Natural killer cell (primary cell): ENCODE results near the gene SORBS2. TPM values are rescaled to one million over a fixed set of nuclear protein-coding genes. Genes with fewer than 3 reads are reported as not detected.

Experiments
- ATAC-seq, 3 donors: fragments of 150-1000 bp in 2 of 3; fragments of 200-7000 bp in 1 of 3; cut with Tn5 transposase; 1 replicate in 1 of 3; 2 replicates in 2 of 3; pipeline ENCODE4 v1.10.0; 2021; ENCODE audit warnings: mild to moderate bottlenecking in 2 of 3, moderate library complexity in 2 of 3
- DNase-seq, 2 donors: peaks; one replicate each; pipeline versions ENCODE4 v3.0.0 to v3.0.0-alpha.2; 2013 to 2021; ENCODE audit warnings: mixed read lengths in 1 of 2
- H3K27ac ChIP-seq: one replicate; pipeline ENCODE4 v1.5.1; 2013; ENCODE audit warnings: mild to moderate bottlenecking, low read length
- H3K27me3 ChIP-seq: one replicate; pipeline ENCODE4 v1.6.1; 2013; ENCODE audit warnings: low read length; ENCODE audit not compliant: control insufficient read depth, insufficient read depth
- H3K36me3 ChIP-seq: one replicate; pipeline ENCODE4 v1.6.1; 2013; ENCODE audit warnings: low read length; ENCODE audit not compliant: control insufficient read depth, insufficient read depth
- H3K4me1 ChIP-seq: one replicate; pipeline ENCODE4 v1.6.1; 2013; ENCODE audit warnings: low read length; ENCODE audit not compliant: control insufficient read depth, insufficient read depth
- H3K4me3 ChIP-seq: one replicate; pipeline ENCODE4 v1.5.1; 2013; ENCODE audit warnings: low read length
- H3K9me3 ChIP-seq: one replicate; pipeline ENCODE4 v1.6.1; 2013; ENCODE audit warnings: low read length; ENCODE audit not compliant: control insufficient read depth, insufficient read depth
- H3K27ac Mint-ChIP-seq, 2 donors: one replicate each; pipeline ENCODE4 v1.8.0; 2022; ENCODE audit warnings: mild to moderate bottlenecking in 2 of 2, mixed read lengths in 2 of 2, moderate library complexity in 1 of 2
- H3K27me3 Mint-ChIP-seq, 2 donors: one replicate each; pipeline ENCODE4 v1.8.0; 2022; ENCODE audit warnings: low read depth in 2 of 2, mixed read lengths in 2 of 2
- H3K36me3 Mint-ChIP-seq: one replicate; pipeline ENCODE4 v1.8.0; 2022; ENCODE audit warnings: mixed read lengths
- H3K4me1 Mint-ChIP-seq, 2 donors: one replicate each; pipeline ENCODE4 v1.8.0; 2022; ENCODE audit warnings: mixed read lengths in 2 of 2
- H3K4me3 Mint-ChIP-seq: one replicate; pipeline ENCODE4 v1.8.0; 2022; ENCODE audit warnings: mild to moderate bottlenecking, moderate library complexity, mixed read lengths
- H3K9me3 Mint-ChIP-seq, 2 donors: one replicate each; pipeline ENCODE4 v1.8.0; 2022; ENCODE audit warnings: mixed read lengths in 2 of 2
- CTCF ChIP-seq: fragments of 200-600 bp; IDR thresholded peaks from one replicate; pipeline ENCODE4 v1.8.0; 2022; ENCODE audit warnings: antibody characterized with exemption
- WGBS: methylation state at CpG from one replicate; pipeline ENCODE4 v1.1.7; 2013; ENCODE audit warnings: missing lambda C conversion rate; ENCODE audit not compliant: insufficient coverage; 5-methylcytosine and 5-hydroxymethylcytosine counted together
- intact Hi-C: fragments of 100-400 bp; cut with micrococcal nuclease; formaldehyde crosslinking; loops from one replicate; pipeline ENCODE4 v1.14.2; 2022
- total RNA-seq, 4 donors: library from RNA; stranded (reverse); fragments of 120-200 nt in 1 of 4; gene quantifications; one replicate each; pipeline versions ENCODE4 v1.2.3 to v1.2.4, GENCODE V29; 2013 to 2022

SORBS2 gene
- total RNA-seq, 3 donors from 2014 or later (not counting 1 experiment from before 2014, with no cell fraction given) = 10.2 to 15.6 (median 13.5) TPM

- 80% methylated on average over 7 of the region's 8 CpGs for WGBS
- Mint-ChIP-seq H3K4me3 (no peak overlapping the region), H3K36me3 (no peaks in the 10 kb centered on the region), H3K9me3 (no peaks in the 10 kb centered on the region), H3K4me1 (peaks cover 5 to 11% of the 10 kb centered on the region in 2 donors), H3K27ac (no peak overlapping the region), H3K27me3 (peaks cover 3 to 14% of the 10 kb centered on the region in 2 donors)
- Histone ChIP-seq H3K9me3 (no peaks in the 10 kb centered on the region), H3K36me3 (no peaks in the 10 kb centered on the region), H3K4me1 (peaks cover 2% of the 10 kb centered on the region), H3K4me3 (no peak overlapping the region), H3K27ac (no peak overlapping the region), H3K27me3 (no peaks in the 10 kb centered on the region)
- intact Hi-C loops = no loop called here
- ATAC-seq = no peak
- TF ChIP-seq CTCF = no peak
- no peak for DNase-seq
These were observed 93.2 kb downstream of the SORBS2 start for GRCh38 chr4:185718578-185719499.

- Mint-ChIP-seq H3K4me3 (no peak overlapping the region), H3K36me3 (no peaks in the 10 kb centered on the region), H3K27ac (no peak overlapping the region), H3K27me3 (peaks cover 6 to 8% of the 10 kb centered on the region in 2 donors), H3K9me3 (no peaks in the 10 kb centered on the region), H3K4me1 (peaks cover 5 to 11% of the 10 kb centered on the region in 2 donors)
- WGBS = 80% methylated on average over 8 of the region's 9 CpGs
- no peak overlapping the region for H3K4me3 ChIP-seq
- ATAC-seq = peak in 1 of 3 donors; percentile 48
- peaks cover 2% of the 10 kb centered on the region for H3K4me1 ChIP-seq
- TF ChIP-seq CTCF = no peak
- H3K36me3 ChIP-seq = no peaks in the 10 kb centered on the region
- DNase-seq = no peak
- H3K9me3 ChIP-seq = no peaks in the 10 kb centered on the region
- H3K27me3 ChIP-seq = no peaks in the 10 kb centered on the region
- intact Hi-C loops = no loop called here
- H3K27ac ChIP-seq = no peak overlapping the region
These were observed 94.6 kb downstream of the SORBS2 start for GRCh38 chr4:185717377-185717741.

GRCh38 chr4:185716577-185717376, 95.2 kb downstream of the SORBS2 start:
- no peak overlapping the region for H3K4me3 ChIP-seq
- no peaks in the 10 kb centered on the region for H3K36me3 ChIP-seq
- no peak for TF ChIP-seq CTCF
- no peak overlapping the region for H3K27ac Mint-ChIP-seq
- no peak overlapping the region for H3K4me3 Mint-ChIP-seq
- no peak overlapping the region for H3K27ac ChIP-seq
- no peaks in the 10 kb centered on the region for H3K27me3 ChIP-seq
- H3K36me3 Mint-ChIP-seq = no peaks in the 10 kb centered on the region
- no peaks in the 10 kb centered on the region for H3K9me3 Mint-ChIP-seq
- H3K9me3 ChIP-seq = no peaks in the 10 kb centered on the region
- DNase-seq = no peak
- intact Hi-C loops = no loop called here
- H3K4me1 ChIP-seq = peaks cover 2% of the 10 kb centered on the region
- peaks cover 7 to 8% of the 10 kb centered on the region in 2 donors for H3K27me3 Mint-ChIP-seq
- WGBS = 84% methylated on average over 14 of the region's 15 CpGs
- no peak for ATAC-seq
- H3K4me1 Mint-ChIP-seq = peaks cover 5 to 11% of the 10 kb centered on the region in 2 donors
